ENCODE measurements around the gene FERMT3.

FERMT3 gene

DNA sequence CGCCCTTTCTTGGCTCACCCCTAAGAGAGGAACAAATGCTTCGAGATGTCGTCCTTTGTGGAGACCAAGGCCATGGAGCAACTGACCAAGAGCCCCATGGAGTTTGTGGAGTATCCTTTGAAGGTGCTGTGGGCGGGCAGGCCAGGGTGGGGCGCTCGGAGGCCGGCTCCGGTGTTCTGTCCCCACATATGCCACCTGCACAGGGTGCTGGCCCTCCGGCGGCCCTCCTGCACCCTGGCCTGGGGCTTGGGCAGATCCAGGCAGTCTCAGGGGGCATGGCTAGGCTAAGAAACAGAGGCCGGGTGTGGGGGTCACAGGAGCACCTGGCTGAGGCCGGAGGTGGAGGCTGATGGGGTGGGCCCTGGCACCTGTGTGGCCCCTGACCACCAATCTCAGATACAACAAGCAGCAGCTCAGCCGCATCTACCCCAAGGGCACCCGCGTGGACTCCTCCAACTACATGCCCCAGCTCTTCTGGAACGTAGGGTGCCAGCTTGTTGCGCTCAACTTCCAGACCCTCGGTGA is 55.1 kb downstream of the FERMT3 start:
- TF ChIP-seq GATA3 (IDR thresholded peaks at IDR 0.05; ENCODE audit: low read depth, low read length): no peak
- TF ChIP-seq GATA2 (IDR thresholded peaks at IDR 0.05; ENCODE audit: low read depth, low read length): no peak

DNA sequence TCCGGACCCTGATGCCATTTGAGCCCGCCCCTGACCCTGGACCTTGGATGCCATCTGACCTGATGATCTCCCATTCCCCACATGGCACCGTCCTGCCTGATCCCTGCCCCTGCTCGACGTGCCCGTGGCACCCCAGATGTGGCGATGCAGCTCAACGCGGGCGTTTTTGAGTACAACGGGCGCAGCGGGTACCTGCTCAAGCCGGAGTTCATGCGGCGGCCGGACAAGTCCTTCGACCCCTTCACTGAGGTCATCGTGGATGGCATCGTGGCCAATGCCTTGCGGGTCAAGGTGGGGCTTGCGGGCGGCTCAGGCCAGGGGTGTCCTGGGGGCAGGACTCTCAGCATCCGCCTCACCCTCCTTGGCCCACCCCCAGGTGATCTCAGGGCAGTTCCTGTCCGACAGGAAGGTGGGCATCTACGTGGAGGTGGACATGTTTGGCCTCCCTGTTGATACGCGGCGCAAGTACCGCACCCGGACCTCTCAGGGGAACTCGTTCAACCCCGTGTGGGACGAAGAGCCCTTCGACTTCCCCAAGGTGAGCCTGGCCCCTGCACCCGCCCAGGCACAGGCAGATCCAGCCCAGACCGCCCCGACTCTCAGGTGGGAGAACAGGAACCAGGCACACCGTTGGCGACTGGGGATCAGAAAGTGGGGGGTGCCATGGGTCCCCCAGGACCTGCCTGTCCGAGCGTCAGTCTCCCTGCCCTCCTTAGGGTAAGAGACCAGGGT is 55.9 kb downstream of the FERMT3 start:
- TF ChIP-seq GATA2 (IDR thresholded peaks at IDR 0.05; ENCODE audit: low read depth, low read length): no peak
- no peak for TF ChIP-seq GATA3 (IDR thresholded peaks at IDR 0.05; ENCODE audit: low read depth, low read length)

DNA sequence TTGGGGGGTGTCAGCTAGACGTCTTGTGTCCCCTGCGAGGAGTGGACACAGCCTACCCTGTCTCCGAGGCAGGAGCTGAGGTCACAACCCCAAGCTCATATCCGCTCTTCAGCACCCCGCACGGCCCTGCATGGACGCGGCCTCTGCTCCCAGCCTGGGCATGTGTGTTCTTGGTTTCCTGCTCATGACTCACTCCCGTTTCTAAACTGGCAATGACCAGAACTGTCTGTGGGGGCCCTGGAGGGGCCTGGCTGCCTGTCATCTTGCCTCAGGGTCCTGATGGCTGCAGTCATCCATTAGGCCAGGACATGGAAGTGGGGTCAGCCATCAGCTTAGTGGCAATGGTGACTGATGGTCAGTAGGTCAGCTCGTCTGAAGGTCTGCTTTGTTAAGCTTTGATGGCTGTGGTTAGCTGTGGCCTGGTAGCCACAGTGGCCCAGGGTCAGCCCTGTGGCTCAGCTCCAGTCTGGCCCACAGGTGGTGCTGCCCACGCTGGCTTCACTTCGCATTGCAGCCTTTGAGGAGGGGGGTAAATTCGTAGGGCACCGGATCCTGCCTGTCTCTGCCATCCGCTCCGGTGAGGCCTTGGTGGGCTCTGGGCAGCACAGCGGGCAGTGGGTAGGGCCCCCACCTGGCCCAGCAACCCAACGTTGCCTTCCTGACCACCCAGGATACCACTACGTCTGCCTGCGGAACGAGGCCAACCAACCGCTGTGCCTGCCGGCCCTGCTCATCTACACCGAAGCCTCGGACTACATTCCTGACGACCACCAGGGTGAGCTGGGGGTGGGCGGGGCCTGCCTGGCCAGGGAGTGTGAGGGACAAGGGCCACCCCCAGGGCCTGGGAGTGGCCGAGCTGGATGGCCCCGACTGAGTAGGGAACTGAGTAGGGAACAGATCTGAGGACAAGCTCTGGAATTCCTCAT is 56.8 kb downstream of the FERMT3 start:
- TF ChIP-seq GATA2 (IDR thresholded peaks at IDR 0.05; ENCODE audit: low read depth, low read length): no peak
- no peak for TF ChIP-seq GATA3 (IDR thresholded peaks at IDR 0.05; ENCODE audit: low read depth, low read length)

DNA sequence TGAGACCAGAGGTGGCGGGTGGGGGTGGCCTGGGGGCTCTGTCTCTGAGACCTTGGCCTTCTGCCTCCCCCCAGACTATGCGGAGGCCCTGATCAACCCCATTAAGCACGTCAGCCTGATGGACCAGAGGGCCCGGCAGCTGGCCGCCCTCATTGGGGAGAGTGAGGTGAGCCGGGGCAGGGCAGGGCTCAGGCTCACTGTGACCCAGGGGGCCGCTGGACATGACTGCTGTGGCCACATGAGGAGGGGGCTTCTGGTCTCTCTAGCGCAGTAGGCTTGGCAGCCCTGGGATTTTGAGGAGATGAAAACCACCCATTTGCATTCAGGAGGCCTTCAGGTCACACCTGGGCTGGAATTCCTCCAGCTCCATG is 57.4 kb downstream of the FERMT3 start:
- no peak for TF ChIP-seq GATA3 (IDR thresholded peaks at IDR 0.05; ENCODE audit: low read depth, low read length)
- no peak for TF ChIP-seq GATA2 (IDR thresholded peaks at IDR 0.05; ENCODE audit: low read depth, low read length)

DNA sequence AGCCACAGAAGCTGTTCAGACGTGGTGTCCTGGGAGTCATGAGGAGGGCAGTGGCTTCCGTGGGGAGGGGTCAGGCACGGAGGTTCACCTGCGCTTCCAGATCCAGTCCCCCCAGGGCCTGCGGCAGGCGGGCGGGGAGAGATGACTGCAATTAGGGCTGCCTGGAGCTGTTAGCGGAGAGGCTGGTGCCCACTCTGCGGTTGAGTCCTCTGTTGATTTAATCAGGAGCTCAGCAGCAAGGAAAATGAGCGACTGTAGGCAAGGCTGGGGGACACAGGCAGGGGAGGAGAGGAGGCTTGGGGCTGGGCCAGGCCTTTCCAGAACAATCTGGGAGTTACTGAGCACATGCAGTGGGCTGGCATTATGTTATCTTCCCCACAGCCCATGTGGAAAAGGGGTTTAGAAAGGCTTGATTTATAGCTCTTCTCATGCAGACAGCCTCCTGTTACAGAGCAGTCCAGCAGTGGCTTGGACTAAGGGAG is 57.9 kb downstream of the FERMT3 start:
- TF ChIP-seq GATA2 (IDR thresholded peaks at IDR 0.05; ENCODE audit: low read depth, low read length) (peak; percentile 93), GATA3 (IDR thresholded peaks at IDR 0.05; ENCODE audit: low read depth, low read length) (no peak)

DNA sequence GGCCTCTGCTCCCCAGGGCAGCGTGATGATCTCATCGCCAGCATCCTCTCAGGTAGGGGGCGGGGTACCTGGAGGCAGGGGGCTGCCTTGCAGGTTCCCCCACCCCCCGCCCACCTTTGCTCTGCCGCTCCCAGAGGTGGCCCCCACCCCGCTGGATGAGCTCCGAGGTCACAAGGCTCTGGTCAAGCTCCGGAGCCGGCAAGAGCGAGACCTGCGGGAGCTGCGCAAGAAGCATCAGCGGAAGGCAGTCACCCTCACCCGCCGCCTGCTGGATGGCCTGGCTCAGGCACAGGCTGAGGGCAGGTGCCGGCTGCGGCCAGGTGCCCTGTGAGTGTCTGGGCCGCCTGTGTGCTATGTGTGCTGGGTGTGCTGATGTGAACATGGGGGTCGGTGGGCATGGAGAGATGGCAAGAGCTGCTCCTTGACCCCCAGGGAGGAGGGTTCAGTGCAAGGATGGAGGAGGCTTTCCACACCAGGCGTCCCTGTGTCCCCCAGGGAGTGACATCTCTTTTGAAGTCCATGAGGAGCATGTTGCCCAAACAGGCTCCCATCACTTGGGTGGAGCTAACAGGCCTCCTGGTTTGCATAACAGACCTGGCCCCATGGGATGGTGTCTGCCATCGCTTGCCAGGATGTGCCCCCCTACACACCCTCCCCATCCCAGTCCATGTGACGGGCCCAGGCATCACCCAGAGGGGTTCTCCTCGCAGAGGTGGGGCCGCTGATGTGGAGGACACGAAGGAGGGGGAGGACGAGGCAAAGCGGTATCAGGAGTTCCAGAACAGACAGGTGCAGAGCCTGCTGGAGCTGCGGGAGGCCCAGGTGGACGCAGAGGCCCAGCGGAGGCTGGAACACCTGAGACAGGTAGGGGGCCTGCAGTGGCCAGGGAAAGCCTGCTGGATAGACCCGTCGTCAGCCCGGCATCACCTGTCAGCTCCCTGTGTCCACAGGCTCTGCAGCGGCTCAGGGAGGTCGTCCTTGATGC is 58.9 kb downstream of the FERMT3 start:
- TF ChIP-seq GATA3 (IDR thresholded peaks at IDR 0.05; ENCODE audit: low read depth, low read length): no peak
- no peak for TF ChIP-seq GATA2 (IDR thresholded peaks at IDR 0.05; ENCODE audit: low read depth, low read length)

DNA sequence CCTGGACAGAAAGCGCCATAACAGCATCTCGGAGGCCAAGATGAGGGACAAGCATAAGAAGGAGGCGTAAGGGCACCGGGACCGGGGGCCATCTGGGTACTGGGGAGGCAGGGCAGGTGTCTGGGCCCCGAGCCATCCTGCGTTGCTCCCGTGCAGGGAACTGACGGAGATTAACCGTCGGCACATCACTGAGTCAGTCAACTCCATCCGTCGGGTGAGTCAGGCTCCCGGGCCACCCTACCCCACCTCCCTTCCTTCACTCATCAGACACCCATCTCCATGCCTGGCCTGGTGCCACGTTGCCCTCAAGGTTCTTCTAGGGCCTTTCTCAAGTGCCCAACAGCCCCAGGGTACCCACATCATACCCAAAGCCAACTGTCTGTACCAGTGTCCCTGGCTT is 59.8 kb downstream of the FERMT3 start:
- TF ChIP-seq GATA2 (IDR thresholded peaks at IDR 0.05; ENCODE audit: low read depth, low read length) (no peak), GATA3 (IDR thresholded peaks at IDR 0.05; ENCODE audit: low read depth, low read length) (no peak)

DNA sequence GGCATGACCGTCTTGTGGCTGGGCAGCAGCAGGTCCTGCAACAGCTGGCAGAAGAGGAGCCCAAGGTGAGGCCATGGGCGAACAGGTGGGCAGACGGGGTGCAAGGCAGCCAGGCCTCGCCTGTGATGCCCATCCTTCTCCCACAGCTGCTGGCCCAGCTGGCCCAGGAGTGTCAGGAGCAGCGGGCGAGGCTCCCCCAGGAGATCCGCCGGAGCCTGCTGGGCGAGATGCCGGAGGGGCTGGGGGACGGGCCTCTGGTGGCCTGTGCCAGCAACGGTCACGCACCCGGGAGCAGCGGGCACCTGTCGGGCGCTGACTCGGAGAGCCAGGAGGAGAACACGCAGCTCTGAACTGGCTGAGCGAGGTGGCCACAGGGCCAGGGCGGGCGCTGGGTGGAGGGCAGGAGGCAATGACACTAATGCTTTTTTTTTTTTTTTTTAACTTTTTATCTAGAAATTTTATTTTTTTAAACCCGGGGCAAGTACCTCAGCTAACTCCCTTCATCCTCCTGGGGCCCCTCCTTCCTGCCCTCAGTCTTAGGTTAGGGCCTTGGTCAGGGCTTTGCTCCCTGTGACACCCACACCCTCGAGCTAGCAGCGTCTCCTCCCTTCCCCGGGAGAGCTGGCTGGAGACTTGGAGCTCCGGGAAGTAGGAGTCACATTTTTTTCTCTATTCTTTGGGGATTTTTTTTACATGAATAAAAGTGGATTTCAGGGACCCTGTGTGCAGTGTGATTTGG is 60.9 kb downstream of the FERMT3 start:
- TF ChIP-seq GATA3 (IDR thresholded peaks at IDR 0.05; ENCODE audit: low read depth, low read length) (no peak), GATA2 (IDR thresholded peaks at IDR 0.05; ENCODE audit: low read depth, low read length) (no peak)

DNA sequence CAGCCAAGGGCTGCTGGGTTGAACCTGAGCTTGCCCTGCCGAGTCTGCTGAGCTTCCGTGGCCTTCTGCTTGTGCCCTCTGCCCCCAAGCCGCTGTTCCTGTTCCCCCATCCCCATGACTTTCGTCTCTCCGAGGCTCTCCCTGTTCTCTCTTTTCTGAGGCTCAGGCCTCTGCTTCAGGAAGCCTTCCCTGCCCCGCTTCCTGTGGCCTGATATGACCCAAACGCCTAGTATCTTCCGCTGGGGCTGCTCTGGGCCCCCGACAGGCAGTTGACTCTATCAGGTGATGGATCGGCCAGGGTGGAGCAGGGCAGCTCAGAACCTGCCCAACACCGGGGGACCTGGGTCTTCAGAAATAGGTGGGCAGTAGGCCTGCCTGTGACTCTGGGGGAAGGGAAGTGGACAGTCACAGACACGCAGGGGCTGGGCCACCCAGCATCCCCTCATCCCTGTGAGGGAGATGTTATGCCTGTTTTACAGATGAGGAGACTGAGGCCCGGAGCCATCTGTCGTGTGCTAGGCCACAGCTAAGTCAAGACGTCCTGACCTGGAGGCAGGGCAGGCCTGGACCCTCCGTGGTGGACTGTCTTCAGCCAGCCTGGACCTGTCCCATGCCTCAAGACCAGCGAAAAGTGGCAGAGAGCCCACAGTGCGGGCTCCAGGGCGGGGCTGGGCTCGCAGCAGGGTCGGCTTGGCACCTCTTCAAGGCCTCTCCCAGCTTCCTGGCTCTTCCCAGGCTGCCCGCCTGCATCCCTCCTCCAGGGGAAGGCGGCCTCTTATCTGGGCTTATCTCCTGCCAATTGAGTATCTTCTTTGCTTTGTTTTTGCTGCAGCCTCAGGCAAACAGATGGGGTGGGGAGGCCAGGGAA is 61.7 kb downstream of the FERMT3 start:
- TF ChIP-seq GATA2 (IDR thresholded peaks at IDR 0.05; ENCODE audit: low read depth, low read length) (peak; percentile 96), GATA3 (IDR thresholded peaks at IDR 0.05; ENCODE audit: low read depth, low read length) (no peak)

DNA sequence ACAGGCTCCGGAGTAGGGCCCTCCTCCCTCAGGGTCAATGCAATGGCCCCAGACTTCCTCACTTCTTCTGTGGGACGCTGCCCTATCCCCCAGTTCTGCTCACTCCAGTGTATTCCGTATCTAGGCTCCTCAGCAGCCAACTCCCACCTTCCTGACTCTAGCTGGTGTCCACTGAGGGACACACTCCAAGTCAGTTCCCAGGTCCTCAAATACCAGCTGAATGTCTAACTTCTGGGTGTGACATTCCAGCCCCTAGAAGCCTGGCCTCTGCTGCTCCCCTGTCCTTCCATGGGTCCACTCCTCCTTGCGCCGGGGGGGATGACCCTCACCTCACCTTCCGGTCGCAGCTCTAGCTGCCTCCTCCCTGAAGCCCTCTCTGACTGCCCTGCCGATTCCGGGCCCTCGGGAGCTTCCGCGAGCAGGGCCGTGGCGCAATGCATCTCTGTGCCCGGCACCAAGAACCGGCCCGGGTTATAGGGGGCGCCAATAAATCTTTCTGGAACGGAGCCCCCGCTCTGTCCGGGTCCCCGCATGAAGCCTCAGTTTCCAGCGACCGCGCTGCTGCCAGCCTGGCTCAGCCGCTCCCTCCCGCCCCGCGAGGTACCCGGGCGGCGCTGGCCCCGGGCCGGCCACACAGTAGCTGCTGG is 62.5 kb downstream of the FERMT3 start:
- TF ChIP-seq GATA2 (IDR thresholded peaks at IDR 0.05; ENCODE audit: low read depth, low read length) (no peak), GATA3 (IDR thresholded peaks at IDR 0.05; ENCODE audit: low read depth, low read length) (no peak)

DNA sequence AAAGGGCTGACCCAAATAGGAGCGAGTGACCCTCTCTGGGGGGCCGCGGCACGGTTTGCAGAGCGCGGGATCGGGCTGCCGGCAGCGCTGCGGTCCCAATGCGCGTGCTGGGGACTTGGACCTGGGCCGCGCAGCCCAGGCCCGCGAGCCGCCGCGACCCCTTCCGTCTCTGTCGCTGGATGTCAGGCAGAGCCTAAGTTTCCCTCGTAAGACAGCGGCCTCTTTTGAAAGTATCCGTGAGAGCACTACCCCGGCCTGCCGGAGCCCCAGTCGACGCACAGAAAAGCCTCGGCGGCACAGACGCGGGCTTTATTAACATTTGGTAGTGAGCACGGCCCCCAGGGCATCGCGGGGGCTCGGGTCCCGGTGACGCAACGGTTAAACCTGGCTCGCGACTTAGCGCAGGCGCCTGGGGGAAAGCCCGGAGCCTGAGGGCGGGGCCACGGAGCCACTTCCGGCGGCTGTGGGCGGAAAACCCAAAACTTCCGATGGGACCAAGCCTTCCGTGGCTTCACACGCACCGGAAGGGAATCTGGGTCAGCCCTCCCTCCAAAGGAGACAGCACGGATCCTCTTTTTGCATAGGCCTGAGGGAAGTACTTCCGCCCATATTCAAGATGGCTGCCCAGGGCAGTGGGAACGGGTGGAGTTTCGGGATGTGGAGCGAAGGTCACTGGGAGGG is 63.2 kb downstream of the FERMT3 start:
- no peak for TF ChIP-seq GATA3 (IDR thresholded peaks at IDR 0.05; ENCODE audit: low read depth, low read length)
- TF ChIP-seq GATA2 (IDR thresholded peaks at IDR 0.05; ENCODE audit: low read depth, low read length): no peak

Data from SH-SY5Y (cell line).